Measurements from ENCODE around the gene DHRS12. TPM values are rescaled to one million over a fixed set of nuclear protein-coding genes. Genes with fewer than 3 reads are reported as not detected.
A peak's percentile ranks its signal among the peaks of the same experiment; 100 is the strongest.

DHRS12 gene
- total RNA-seq, 1 experiment from 2014 or later, result 8.8 TPM

GRCh38 chr13:51739027-51739764, 64.8 kb downstream of the DHRS12 start:
- Histone ChIP-seq H3K23me2 (ENCODE audit: insufficient read length, low read depth, low read length, poor library complexity, severe bottlenecking) (no peaks in the 10 kb centered on the region), H3K79me2 (ENCODE audit: insufficient read depth, low read length) (no peaks in the 10 kb centered on the region), H2AFZ (ENCODE audit: low read length) (no peak overlapping the region), H2AK5ac (ENCODE audit: insufficient read length, low read length) (no peak overlapping the region), H4K8ac (replicated peaks; ENCODE audit: insufficient read length, low read depth, low read length) (no peak overlapping the region), H2BK5ac (ENCODE audit: insufficient read length, low read length) (no peak overlapping the region), H3K14ac (ENCODE audit: insufficient read depth, low read length) (no peak overlapping the region), H2BK120ac (ENCODE audit: low read depth, low read length, poor library complexity, severe bottlenecking) (no peak overlapping the region), H3K27ac (ENCODE audit: insufficient read length, low read depth, low read length) (no peak overlapping the region), H3K9ac (ENCODE audit: extremely low read depth, insufficient read length, low read length) (no peak overlapping the region), H4K91ac (ENCODE audit: insufficient read length, low read depth, low read length) (no peak overlapping the region), H3K18ac (ENCODE audit: insufficient read length, low read depth, low read length) (no peak overlapping the region), H2BK20ac (ENCODE audit: low read depth, low read length, poor library complexity, severe bottlenecking) (no peak overlapping the region), H4K5ac (ENCODE audit: insufficient read length, low read depth, low read length) (no peak overlapping the region), H3K4ac (ENCODE audit: low read depth, low read length) (no peak overlapping the region), H3K9me3 (ENCODE audit: control insufficient read depth, low read depth, low read length) (no peaks in the 10 kb centered on the region), H3K56ac (ENCODE audit: insufficient read length, low read depth, low read length) (no peak overlapping the region), H3K79me1 (ENCODE audit: insufficient read depth, low read depth, low read length, poor library complexity, severe bottlenecking) (no peaks in the 10 kb centered on the region), H3T11ph (ENCODE audit: low read length) (no peak overlapping the region), H3K23ac (ENCODE audit: insufficient read length, low read depth, low read length) (no peak overlapping the region), H3K4me2 (ENCODE audit: insufficient read depth, insufficient read length, low read length) (no peak overlapping the region), H4K20me1 (ENCODE audit: control insufficient read depth, insufficient read depth, insufficient read length) (peaks cover 2% of the 10 kb centered on the region), H3K4me1 (ENCODE audit: insufficient read depth, low read length) (no peaks in the 10 kb centered on the region), H2BK15ac (ENCODE audit: low read depth, low read length) (no peak overlapping the region), H3K27me3 (ENCODE audit: insufficient read depth, low read length) (no peaks in the 10 kb centered on the region), H2BK12ac (ENCODE audit: insufficient read length, low read depth, low read length) (no peak overlapping the region)
- no peak for DNase-seq
- no peaks in the 10 kb centered on the region for H3K9me3 Mint-ChIP-seq
- TF ChIP-seq CTCF (conservative IDR thresholded peaks at IDR 0.05), result no peak
- no peaks in the 10 kb centered on the region for H3K4me1 Mint-ChIP-seq
- peaks cover 10 to 41% (median 37%) of the 10 kb centered on the region in 3 experiments; a peak in 6 of 7 replicates for H3K36me3 Mint-ChIP-seq (ENCODE audit: insufficient read depth in 1 of 3, low read depth in 3 of 3)
- no peak overlapping the region for H3K4me3 Mint-ChIP-seq
- no CpG with 5 or more reads among the region's 6 CpGs for WGBS (ENCODE audit: extremely low coverage, insufficient read length, low lambda C conversion rate)
- no peaks in the 10 kb centered on the region for H3K27me3 Mint-ChIP-seq (ENCODE audit: low read depth)
- H3K27ac Mint-ChIP-seq, result peak overlapping the region in 1 of 3 experiments; percentile 73; a peak in 3 of 7 replicates
